Endometrial microvascular endothelial cells (primary cell): ENCODE results near the gene NSD2. TPM values are rescaled to one million over a fixed set of nuclear protein-coding genes. Genes with fewer than 3 reads are reported as not detected.
"Not testable (repeated sequence)": the region's sequence is repeated elsewhere in the genome, so short reads cannot be mapped to it uniquely, and the experiment has no call there.

ENCODE experiments used
- in situ Hi-C: cut with HindIII; loops from 2 replicates; pipeline ENCODE4 v1.10.0; 2017; ENCODE audit warnings: low sequenced_read_pairs, low pct_unique_long_range_greater_than_20kb; ENCODE audit errors: inconsistent ontology term
- total RNA-seq: library from RNA; depleted of rRNA; stranded (reverse); fragments of >200 nt; gene quantifications from one replicate; pipeline ENCODE4 v1.2.3, GENCODE V29; 2015; ENCODE audit errors: inconsistent ontology term

NSD2 gene
- total RNA-seq, 1 donor from 2014 or later, result 68.2 TPM

DNA sequence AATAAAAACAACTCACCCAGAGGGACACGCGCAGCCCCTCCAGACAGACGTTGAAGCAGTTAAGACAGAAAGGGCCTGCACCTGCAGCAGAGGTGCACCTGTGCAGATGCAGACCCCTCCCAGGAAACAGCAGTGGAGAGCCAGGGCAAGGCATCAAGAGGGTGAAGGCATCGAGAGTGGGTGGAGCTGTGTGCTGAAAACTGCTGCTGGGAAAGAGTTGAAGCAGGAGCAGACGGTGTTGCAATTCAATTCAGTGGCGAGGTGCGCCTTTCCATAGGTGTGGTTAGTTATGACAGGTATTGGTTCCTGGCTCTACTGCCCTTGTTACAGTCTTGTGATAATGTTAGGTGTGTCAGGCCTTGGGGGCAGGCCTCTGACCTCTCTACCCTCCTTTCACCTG, 31.9 kb upstream of the NSD2 start:
- in situ Hi-C loops, result no loop called here

DNA sequence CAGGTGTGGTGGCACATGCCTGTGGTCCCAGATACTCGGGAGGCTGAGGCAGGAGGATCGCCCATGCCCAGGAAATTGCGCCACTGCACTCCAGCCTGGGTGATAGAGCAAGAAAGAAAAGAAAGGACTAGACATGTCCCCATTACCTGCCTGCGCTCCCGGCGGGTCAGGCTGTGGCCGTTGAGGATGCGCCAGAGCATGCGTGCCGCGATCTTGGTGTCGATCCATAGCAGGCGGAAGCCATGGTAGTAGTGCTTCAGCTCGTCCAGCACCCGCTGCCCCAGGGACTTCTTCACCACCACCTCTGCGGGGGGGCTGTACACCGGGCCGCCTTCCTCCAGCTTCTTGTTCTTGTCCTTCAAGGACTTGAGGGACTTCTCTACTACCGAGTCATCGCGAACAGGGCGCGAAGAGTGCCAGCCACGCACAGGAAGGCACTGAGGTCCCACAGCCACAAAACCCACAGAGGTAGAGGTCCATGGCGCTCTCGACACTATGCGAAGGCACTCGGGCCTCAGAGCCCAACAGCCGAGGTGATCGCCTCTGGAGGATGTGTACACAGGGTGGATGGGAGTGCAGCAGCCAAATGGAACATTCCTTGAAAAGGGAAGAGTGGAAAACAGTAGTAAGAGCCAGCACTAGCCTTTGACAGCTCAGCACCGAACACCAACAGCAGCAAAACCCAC, 29.8 kb upstream of the NSD2 start:
- in situ Hi-C loops, result no loop called here

GRCh38 chr4:1841887-1842210, 29.3 kb upstream of the NSD2 start:
- in situ Hi-C loops, result no loop called here

DNA sequence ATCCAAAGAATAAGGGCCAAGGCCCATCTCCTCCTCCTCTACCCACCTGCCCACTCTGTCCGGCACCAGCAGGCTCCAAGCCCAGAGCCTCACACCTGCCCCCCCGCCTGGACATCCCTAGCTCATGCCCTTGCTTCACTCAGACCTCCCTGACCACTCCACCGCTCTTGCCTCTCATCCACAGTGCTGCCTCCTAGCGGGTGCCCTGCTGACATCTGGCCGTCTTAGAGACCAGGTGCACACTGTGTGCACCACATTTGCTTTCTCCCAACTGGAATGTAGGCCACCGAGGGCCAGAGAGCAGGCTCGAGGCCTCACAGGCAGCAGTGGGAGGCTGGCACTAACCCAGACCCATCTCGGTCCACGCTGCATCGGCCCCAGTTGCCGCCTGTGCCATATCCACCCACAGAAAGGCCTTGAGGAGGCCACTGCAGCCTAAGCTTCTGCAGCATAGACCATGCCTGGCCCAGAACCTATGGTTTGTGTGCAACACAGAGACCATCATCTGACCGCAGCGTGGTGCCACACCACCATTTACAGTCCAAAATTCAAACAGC, 28.8 kb upstream of the NSD2 start:
- in situ Hi-C loops, result no loop called here

DNA sequence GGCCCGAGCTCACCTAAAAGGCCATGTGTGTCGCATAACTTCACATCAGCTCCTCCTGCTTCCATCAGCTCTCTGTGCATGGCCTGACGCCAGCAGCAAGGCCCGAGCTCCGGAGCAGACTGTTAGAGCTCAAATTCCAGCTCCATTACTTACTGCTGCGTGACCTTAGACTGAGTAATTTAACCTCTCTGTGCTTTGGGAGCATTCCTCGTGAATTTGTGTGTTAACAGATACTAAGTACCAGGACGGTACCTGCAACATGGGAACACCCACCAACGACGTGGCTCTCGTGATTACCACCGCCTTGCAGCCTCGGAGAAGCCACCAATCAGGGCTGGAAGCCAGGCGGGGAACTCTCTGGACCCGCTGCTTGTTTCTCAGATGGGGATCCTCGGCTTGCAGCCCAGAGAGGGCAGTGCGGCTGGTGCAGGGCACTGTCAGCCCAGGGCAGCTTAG, 28.2 kb upstream of the NSD2 start:
- in situ Hi-C loops, result no loop called here

DNA sequence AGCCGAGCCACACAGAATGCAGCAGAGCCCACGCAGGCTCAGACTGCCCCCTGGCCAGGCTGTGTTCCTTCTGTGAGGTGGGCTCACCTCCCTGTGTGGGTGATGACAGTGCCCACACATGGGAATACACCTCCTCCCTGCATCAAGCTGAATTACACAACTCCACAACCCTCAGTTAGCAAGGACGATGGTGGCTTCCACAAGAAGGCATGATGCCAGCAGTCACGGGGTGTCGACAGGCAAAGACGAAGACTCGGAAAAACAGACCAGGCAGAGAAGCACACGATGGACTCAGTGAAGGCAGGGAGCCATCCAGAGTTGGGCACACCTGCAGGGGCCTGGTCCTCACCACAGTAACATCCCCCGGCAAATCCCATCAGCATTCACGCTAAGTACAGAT, 27.3 kb upstream of the NSD2 start:
- in situ Hi-C loops, result no loop called here

DNA sequence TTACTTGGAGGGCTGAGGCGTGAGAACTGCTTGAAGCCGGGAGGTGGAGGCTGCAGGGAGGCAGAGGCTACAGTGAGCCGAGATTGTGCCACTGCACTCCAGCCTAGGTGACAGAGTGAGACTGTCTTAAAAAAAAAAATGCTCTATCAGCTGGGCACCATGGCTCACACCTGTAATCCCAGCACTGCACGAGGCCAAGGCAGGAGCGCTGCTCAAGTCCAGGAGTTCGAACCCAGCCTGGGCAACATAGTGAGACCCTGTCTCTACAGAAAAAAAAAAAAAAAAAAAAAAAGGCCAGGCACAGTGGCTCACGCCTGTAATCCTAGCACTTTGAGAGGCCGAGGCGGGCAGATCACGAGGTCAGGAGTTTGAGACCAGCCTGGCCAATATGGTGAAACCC, 26.6 kb upstream of the NSD2 start:
- in situ Hi-C loops, result not testable (repeated sequence)

- in situ Hi-C loops, result no loop called here
Measured at GRCh38 chr4:1846580-1846979, 24.6 kb upstream of the NSD2 start.

GRCh38 chr4:1850276-1850675, 20.9 kb upstream of the NSD2 start:
- in situ Hi-C loops, result no loop called here

DNA sequence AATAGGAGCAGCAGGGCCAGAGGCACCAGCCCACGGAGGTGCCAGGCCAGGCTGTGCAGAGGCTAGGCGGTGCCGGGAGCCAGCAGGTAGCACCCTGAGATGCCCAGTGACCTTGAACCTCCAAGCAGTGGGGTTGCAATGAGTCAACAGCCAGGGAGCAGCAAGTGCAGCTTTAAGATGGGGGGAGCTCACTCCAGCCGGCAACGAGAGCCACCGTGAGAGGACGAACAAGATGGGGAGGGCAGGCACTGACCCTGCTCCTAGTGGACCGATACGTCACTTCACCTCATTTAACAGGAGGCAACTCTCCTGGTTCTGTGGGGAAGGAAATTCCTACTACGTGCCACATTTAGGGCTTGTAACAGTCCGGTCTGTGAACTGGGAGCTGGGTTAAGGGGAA, 20.0 kb upstream of the NSD2 start:
- in situ Hi-C loops, result no loop called here

DNA sequence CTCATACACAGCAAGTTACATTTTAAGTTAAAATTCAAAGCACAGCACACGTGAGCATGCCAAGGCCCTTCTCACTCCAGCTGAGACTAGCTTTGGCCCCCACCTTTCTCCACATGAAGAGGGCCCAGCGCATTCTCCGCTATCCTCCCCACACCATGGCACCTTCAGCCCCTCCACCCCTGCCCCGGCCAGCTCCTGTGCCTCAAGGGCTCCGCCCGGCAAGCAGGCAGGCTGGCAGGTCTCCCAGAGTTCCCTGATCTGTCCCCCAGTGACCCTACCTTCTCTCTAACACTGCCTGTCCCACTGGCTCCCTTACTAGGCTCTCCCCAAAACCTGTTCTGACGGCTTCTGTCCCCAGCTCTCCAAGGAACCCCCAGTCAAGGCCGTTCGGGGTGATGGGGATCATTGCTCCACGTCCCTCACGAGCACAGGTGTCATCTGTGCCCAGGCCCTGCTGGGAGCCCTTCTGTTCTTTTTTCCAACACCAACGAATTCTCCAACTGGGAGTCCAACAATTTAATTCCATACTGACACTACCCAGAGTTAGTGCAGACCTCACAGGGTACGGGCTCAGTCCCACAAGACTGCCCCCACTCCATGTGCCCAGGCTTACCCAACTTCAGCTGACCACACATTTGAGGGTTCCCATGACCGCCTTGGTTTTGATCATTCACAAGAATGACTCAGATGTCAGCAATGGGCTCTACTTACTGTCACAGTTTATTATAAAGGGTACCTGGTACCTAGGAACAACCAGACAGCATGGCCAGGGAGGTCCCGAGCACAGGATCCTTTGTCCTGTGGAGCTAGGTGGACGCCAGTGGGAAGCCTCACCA, 19.4 kb upstream of the NSD2 start:
- in situ Hi-C loops, result no loop called here

DNA sequence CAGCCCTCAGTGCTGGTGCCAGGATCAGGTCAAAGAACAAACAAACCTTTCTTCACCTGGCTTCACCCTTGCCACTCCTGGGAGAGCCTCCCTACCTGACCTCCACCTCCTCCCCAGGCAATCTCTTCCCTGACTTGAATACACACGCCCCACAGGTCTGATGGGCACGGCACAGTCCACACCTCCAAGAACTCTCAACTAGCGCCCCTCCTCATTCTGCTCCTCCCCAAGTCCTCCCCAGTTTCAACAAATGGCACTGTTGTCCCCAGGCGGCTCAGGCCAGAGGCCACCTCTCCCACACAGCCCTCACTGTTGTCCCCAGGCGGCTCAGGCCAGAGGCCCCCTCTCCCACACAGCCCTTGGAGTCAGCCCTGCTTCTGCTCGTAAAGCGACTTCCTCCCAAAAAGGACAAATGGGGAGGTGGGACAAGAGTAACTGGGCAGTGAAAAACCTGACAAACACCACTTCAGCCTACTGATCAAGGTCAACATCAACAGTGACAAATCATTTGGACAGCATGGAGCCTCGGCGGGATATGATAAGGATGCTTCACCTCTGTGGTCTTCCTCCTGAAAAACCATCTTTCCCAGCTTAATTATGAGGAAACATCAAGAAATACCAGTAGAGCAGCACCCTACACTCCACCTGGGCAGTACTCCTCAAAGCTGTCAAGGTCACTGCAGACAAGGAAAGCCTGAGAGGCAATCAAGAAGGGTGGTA, 18.1 kb upstream of the NSD2 start:
- in situ Hi-C loops, result no loop called here

GRCh38 chr4:1854752-1855151, 16.4 kb upstream of the NSD2 start:
- in situ Hi-C loops, result no loop called here

DNA sequence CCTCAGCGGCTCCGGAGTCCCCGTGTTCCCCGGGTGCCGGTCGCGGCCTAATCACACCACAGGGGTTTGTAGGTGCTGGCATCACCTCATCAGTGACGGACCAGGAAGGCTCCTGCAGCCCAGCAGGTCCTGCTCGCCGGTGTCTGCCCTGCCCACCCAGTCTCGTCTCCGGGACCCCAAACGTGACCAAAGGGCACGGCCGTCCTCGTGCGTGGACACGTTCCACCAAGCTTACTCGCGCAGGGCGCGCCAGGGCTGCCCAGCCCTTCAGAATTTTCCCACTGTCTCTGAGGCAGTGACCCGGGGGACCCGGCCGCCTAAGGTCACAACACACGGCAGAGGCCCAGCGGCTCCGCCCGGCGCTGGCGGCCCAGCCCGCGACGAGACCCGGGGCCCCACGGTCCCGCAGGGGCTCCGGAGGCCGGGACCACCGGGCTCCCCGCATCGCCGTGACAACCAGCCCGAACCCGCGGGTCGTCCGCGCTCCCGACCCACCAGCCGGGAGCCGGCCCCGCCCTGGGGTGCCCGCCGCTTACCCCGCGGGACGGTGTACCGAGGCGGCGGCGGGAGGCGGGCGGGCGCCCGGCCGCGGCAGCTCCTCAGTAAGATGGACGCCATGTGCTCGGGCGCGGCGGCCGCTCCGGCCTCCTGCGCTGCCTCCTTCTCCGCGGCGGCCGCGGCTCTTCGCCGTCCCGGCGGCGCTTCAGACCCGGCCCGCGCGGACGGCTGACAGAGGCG, 15.7 kb upstream of the NSD2 start:
- in situ Hi-C loops, result no loop called here

DNA sequence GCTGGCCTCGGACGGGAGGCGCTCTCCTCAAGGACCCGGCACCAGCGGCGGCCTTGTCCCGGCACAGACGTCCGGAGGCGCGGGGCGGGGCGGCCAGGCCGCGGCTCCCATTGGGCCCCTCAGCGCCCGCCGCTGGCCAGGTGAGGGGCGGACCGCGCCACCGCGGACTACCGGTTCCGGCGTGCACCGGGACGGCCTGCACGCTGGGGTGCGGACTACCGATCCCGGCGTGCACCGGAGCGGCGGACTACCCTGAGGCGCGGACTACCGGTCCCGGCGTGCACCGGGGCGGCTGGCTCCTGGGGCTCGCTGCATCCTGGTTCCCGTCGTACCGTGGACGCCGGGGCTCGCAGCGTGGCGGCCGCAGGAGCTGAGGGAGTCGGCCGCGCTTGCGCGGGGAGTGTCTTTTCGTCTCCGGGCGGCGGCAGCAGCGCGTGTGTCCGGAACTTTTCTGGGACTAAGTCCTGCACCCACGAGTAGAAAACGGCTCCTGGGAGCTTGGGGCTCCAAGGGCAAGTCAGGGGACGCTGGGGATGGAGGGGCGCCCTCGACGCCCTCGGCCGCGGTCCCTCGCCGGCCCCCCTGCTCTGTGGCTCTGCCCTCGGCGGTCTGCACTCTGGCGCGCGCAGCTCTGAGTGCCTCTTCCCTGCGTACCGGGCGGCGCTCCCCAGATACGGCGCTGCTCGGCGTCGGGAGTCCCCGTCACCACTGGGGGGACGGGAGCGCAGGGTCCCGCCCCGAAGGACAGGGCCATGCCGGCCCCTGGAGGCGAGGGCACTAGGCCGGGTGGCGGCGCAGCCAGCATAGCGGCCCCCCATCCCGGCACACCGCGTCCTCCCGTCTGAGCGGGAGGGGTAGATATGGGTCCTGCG, 14.9 kb upstream of the NSD2 start, which contains the start of gene LETM1:
Gene LETM1 (minus strand): TSS at position 86 of the 872 bp plus-strand sequence. CDS start 206 bp downstream, outside the sequence.
- in situ Hi-C loops, result no loop called here

DNA sequence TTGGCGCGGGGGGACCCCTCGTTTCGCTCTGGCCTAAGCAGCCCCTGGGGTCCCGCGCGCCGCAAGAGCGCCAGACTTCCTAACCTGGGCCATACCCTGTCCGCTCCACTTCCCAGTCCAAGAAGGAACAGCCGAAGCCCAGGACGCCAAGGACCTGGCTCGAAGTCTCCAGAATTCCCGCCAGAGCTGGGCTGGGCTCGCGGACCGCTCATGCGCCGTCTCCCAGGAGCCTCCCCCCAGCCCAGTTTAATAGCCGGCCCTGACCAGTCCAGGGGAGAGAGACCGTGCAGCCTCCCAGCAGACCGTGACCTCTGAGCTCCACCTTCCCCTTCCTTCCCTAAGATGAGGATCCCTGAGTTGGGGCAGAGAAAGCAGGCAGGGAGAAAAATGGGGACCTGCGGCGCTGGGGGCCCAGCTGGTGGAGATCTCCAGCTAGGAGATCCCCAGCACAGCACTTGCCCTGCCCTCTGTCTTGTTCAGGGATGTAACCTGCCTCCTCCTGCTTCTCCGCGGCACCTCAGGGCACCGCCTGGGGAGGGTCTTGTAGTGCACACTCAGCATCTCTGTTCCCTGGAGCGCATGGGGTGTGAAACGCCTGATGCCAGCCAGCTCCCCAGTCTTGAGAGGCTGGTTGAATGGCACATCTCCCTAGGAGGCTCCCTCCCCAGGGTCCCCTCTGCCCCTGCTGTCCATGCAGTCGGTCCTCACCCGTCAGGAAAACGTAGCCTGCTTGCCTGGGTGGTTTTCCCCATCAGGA, 14.1 kb upstream of the NSD2 start:
- in situ Hi-C loops, result no loop called here

DNA sequence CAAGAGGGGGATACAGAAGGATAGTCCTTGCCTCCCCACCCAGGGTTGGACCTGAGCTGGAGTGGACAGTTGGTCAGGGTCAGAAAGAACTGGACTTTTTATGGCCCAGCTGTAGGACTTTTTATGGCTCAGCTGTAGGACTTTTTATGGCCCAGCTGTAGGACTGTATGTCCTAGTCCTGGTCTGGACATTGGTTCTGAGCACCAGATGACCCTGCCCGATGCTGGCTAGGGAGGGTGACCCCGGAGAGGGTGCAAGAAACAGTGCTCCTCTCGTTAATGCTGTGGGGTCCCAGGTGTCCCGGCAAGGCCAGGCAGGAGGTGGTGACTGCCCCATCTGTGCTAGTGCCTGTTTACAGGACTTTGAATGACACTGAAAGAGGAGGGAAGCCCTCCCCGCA, 13.3 kb upstream of the NSD2 start:
- in situ Hi-C loops, result no loop called here
